ENCODE data around the gene ATP5F1E.

ATP5F1E gene

DNA sequence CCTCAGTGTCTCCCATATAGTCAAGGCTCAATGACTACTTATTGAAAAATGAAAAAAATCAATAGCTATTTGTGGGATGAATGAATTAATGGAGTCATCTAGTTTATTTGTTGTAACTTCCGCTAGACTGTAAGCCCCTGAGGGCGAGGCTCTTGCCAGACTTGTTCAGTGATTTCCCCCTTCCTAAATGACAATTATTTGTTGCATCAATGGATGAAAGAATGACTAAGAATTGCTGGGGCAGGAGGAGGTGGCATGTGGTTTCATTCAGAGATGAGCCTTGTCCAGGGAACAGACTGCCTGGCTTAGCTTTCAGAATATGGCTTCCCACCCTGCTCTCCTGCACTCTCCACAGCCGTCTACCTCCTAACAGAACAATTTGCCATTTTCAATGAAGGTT is 11.6 kb upstream of the ATP5F1E start:
- no peak overlapping the region for H3K4me3 ChIP-seq (ENCODE audit: low read depth, low read length)
- TF ChIP-seq, protein P1, sequence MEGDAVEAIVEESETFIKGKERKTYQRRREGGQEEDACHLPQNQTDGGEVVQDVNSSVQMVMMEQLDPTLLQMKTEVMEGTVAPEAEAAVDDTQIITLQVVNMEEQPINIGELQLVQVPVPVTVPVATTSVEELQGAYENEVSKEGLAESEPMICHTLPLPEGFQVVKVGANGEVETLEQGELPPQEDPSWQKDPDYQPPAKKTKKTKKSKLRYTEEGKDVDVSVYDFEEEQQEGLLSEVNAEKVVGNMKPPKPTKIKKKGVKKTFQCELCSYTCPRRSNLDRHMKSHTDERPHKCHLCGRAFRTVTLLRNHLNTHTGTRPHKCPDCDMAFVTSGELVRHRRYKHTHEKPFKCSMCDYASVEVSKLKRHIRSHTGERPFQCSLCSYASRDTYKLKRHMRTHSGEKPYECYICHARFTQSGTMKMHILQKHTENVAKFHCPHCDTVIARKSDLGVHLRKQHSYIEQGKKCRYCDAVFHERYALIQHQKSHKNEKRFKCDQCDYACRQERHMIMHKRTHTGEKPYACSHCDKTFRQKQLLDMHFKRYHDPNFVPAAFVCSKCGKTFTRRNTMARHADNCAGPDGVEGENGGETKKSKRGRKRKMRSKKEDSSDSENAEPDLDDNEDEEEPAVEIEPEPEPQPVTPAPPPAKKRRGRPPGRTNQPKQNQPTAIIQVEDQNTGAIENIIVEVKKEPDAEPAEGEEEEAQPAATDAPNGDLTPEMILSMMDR (IDR thresholded peaks at IDR 0.05; ENCODE audit: borderline replicate concordance, insufficient read depth, low read depth, low read length): no peak

DNA sequence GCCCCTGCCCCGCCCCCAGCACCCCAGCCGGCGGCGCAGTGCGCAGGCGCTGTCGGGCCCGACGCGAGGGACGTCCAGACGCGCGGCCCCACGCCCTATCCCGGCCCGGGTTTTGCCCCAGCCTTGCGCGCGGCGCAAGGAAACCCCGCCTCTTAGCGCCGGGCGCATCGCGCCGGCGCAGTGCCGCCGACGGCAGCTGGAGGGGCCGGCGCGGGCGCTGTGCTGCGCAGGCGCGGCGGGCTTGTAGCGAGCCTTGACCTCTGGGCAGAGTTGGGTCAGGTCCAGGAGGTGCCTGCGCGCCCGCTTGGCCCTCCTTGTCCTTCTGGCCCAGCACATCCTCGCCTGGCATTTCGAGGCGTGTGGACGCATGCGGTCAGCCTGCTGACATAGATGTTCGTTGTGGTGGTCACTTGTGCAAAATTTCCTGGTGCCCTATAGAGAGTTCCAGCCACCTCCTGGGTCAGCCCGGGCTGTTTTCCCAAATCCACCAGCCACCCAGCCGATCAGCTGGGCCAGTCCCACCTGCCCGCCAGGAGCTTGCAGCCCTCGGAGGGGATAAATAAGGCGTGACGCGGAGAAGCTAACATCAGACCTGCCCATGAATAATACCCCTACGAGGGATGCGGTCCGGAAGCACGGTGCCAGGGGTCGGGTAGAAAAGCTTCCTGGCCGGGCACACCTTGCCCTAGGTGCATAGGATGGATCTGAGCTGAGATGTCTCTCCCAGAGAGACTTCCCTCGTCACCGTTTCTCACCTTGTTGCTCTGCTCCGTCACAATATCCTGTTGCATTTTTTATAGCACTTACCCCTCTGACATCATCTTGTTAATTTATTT is 10.9 kb upstream of the ATP5F1E start:
- H3K4me3 ChIP-seq (ENCODE audit: low read depth, low read length): peak overlapping the region; percentile 90
- TF ChIP-seq, protein P1 (IDR thresholded peaks at IDR 0.05; ENCODE audit: borderline replicate concordance, insufficient read depth, low read depth, low read length): no peak

DNA sequence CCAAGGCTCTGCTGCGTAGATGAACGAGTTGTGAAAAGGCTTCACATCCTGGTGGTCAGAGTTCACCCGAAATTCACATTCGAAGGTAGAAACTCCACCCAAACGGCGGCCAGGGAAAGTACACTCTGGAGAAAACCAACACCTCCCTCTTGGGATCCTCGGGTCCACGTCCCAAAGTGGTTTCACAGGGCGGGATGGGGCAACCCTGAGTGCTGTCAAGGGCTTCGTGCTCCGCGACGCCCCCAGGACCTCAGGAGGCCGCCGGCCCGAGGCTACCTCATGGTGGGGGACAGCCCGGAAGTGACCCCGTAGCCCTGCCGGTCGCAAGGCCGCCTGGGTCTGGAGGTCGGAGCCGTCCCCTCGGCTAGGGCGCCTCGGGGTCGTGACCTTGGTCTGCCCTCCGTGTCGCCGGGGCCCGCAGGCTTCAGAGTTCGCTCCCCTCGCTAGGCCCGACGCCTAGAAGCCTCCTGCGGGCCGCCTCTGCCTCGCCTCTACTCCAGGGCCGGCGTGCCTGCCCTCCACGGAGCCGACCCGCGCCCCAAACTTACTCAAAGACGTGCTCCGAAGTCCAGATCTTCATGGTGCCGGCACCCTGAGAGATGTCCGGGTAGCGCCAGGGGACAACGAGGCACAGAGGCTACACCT is 10.1 kb upstream of the ATP5F1E start, which contains the start of gene PRELID3B:
Gene PRELID3B, minus strand, starts transcription at position 636 of the 645 bp plus-strand sequence. Its CDS starts 56 bp downstream, at position 580.
- TF ChIP-seq, protein P1 (IDR thresholded peaks at IDR 0.05; ENCODE audit: borderline replicate concordance, insufficient read depth, low read depth, low read length): no peak
- H3K4me3 ChIP-seq (ENCODE audit: low read depth, low read length): peak within 1 kb of the TSS; percentile 90

DNA sequence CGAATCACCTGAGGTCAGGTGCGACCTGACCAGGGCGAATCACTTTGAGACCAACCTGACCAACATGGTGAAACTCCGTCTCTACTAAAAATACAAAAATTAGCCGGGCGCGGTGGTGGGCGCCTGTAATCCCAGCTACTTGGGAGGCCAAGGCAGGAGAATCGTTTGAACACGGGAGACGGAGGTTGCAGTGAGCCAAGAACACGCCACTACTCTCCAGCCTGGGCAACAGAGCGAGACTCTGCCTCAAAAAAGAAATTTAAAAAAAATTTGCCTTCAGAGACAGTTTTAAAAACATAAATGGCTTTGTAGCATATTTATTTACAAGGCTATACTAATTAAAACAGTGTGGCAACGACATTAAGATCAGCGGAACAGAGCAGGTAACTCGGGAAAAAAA is 9.4 kb upstream of the ATP5F1E start:
- H3K4me3 ChIP-seq (ENCODE audit: low read depth, low read length): peak overlapping the region; percentile 90

DNA sequence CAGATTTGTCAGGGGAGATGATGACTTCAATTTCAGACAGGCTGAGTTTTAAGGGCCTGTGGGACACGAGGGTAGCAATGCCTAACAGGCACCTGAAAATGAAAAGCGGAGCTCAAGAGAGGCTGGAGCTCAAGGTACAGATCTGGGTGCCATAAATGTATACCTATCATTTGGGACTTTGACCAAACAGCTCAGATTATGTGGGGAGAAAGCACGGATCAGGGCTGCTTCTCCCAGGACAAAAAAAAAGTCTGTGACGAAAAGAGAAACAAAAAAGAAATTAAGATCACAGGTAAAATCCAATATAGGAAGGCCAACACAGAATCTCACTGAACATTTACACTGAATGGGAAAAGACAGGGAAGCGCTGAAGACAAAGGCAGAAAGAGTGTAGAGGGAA is 8.5 kb upstream of the ATP5F1E start:
- no peak overlapping the region for H3K4me3 ChIP-seq (ENCODE audit: low read depth, low read length)
- TF ChIP-seq, protein P1 (IDR thresholded peaks at IDR 0.05; ENCODE audit: borderline replicate concordance, insufficient read depth, low read depth, low read length): no peak

DNA sequence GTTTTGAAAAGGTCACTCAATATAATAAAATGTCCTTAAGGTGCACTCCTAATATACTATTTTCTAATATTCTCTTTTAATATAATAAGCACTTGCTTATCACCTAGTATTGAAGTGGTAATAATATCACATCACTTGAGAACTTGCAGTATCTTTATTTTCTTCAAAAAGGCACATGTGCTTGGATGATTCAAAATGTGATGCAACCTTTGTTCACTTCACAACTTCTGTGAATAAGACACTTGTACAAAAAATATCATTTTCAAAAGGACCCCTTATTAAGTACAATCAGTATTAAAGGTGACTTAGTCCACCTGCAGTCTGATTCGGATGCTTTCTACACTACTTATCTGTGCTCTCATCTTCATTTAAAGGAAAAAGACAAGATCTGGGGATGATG is 7.1 kb upstream of the ATP5F1E start:
- no peak overlapping the region for H3K4me3 ChIP-seq (ENCODE audit: low read depth, low read length)
- TF ChIP-seq, protein P1 (IDR thresholded peaks at IDR 0.05; ENCODE audit: borderline replicate concordance, insufficient read depth, low read depth, low read length): no peak

DNA sequence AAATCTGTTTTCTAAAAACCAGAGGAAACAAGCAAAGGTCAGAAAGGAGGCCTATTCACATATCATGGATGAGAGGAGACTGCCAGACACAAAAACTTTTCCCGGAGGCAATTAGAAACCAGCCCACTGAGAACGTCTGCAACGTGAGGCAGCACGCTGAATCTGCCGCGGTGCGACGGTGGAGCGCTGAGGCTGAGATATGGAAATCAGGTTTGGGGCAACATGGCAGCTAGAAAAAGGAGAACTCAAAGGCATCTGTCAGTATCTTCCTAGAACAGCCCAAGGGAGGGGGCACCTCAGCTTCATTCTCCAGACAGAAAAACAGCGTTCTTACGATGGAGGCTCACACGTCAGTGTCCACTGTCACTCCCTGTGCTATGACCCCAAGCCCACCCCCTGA is 5.3 kb upstream of the ATP5F1E start:
- no peak overlapping the region for H3K4me3 ChIP-seq (ENCODE audit: low read depth, low read length)
- TF ChIP-seq, protein P1 (IDR thresholded peaks at IDR 0.05; ENCODE audit: borderline replicate concordance, insufficient read depth, low read depth, low read length): no peak

Data from GM12875 (cell line).